GM12878 (cell line): Measurements from ENCODE around the gene LRRFIP2. TPM values are rescaled to one million over a fixed set of nuclear protein-coding genes. Genes with fewer than 3 reads are reported as not detected.

Source experiments
- ATAC-seq: fragments of 200-7000 bp; cut with Tn5 transposase; 3 replicates; pipeline ENCODE4 v1.9.1; 2020; ENCODE audit warnings: mild to moderate bottlenecking, moderate library complexity
- BruUV-seq: library from RNA; stranded (reverse); fragments of 400-500 nt; replicated peaks from 2 replicates; lab custom pipeline; 2021; lab: Mats Ljungman, UMichigan
- CTCF ChIA-PET: fragments of 300-600 bp; sonication (Branson Sonifier 250); formaldehyde crosslinking; extraction: SDS; loops from one replicate; lab custom pipeline; 2021; ENCODE audit warnings: inconsistent platforms; lab: Yijun Ruan, JAX
- POLR2A ChIA-PET: fragments of 350-600 bp; formaldehyde crosslinking; extraction: SDS; loops from one replicate; lab custom pipeline; 2021; ENCODE audit warnings: inconsistent platforms; lab: Charles Lee
- RAD21 ChIA-PET: fragments of 300-600 bp; sonication (Branson Sonifier 250); formaldehyde crosslinking; loops from one replicate; lab custom pipeline; 2023; ENCODE audit warnings: antibody characterized with exemption; ENCODE audit not compliant: unreplicated experiment; lab: Charles Lee
- SMC1A ChIA-PET: fragments of 300-600 bp; sonication (Branson Sonifier 250); formaldehyde crosslinking; loops from one replicate; lab custom pipeline; 2023; ENCODE audit not compliant: unreplicated experiment, uncharacterized antibody; lab: Charles Lee
- DNase-seq: peaks from one replicate; pipeline ENCODE4 v3.0.0-alpha.2; 2011; ENCODE audit warnings: low read depth, low spot score
- FAIRE-seq: peaks from 3 replicates; lab custom pipeline; 2011; peaks lifted over from hg19 to GRCh38; lab: Jason Lieb, UNC
- H2AFZ ChIP-seq: 2 replicates; pipeline ENCODE4 v1.6.0; 2011; ENCODE audit warnings: low read depth, low read length, control low read depth; ENCODE audit not compliant: control insufficient read depth
- H3K27ac ChIP-seq: 2 replicates; pipeline ENCODE4 v1.5.1; 2011; ENCODE audit warnings: control low read depth; ENCODE audit not compliant: control insufficient read depth, insufficient read depth
- H3K27me3 ChIP-seq, 2 experiments: replicated peaks in 1 of 2; 2 replicates each; pipeline versions ENCODE4 v1.6.0 to v1.6.1; 2011; ENCODE audit warnings: low read length in 1 of 2; ENCODE audit not compliant: control insufficient read depth in 2 of 2, insufficient read depth in 2 of 2
- H3K36me3 ChIP-seq, 2 experiments: 2 replicates each; pipeline ENCODE4 v1.5.1; 2011; ENCODE audit warnings: low read length in 1 of 2; ENCODE audit not compliant: control insufficient read depth in 2 of 2, insufficient read depth in 2 of 2
- H3K4me1 ChIP-seq: 2 replicates; pipeline ENCODE4 v1.6.1; 2011; ENCODE audit warnings: mild to moderate bottlenecking, low read length, moderate library complexity, mixed read lengths; ENCODE audit not compliant: control insufficient read depth, insufficient read depth
- H3K4me2 ChIP-seq: 2 replicates; pipeline ENCODE4 v1.6.0; 2011; ENCODE audit warnings: control low read depth; ENCODE audit not compliant: control insufficient read depth, insufficient read depth
- H3K4me3 ChIP-seq: fragments of 200-600 bp; sonication (generic); 2 replicates; pipeline ENCODE4 v1.5.1; 2016
- H3K79me2 ChIP-seq: 2 replicates; pipeline ENCODE4 v1.6.0; 2011; ENCODE audit warnings: low read length; ENCODE audit not compliant: control insufficient read depth, insufficient read depth
- H3K9ac ChIP-seq: 2 replicates; pipeline ENCODE4 v1.8.0; 2011; ENCODE audit warnings: low read length, control low read depth, mixed read lengths; ENCODE audit not compliant: control insufficient read depth, insufficient read depth
- H3K9me3 ChIP-seq: replicated peaks from 3 replicates; pipeline ENCODE4 v1.5.1; 2011; ENCODE audit warnings: mild to moderate bottlenecking, low read length; ENCODE audit not compliant: control insufficient read depth, insufficient read depth
- H4K20me1 ChIP-seq: 2 replicates; pipeline ENCODE4 v1.6.0; 2011; ENCODE audit not compliant: control insufficient read depth, insufficient read depth
- CBX5 ChIP-seq: sonication (generic); IDR thresholded peaks from 2 replicates; pipeline ENCODE4 v1.6.1; 2016; ENCODE audit warnings: low read depth, moderate library complexity, mild to moderate bottlenecking, inconsistent platforms
- CHD2 ChIP-seq: IDR thresholded peaks from 2 replicates; pipeline ENCODE4 v1.6.1; 2011; ENCODE audit warnings: low read depth, low read length, improper control_type of control experiment, borderline replicate concordance
- IRF4 ChIP-seq: IDR thresholded peaks from 2 replicates; pipeline ENCODE4 v1.6.1; 2011; ENCODE audit warnings: low read depth, low read length
- PAX5 ChIP-seq: IDR thresholded peaks from 2 replicates; pipeline ENCODE4 v1.6.1; 2011; ENCODE audit warnings: low read depth, low read length, borderline replicate concordance
- SMAD1 ChIP-seq: fragments of 450-650 bp; IDR thresholded peaks from 2 replicates; pipeline ENCODE4 v1.6.1; 2018; ENCODE audit warnings: mild to moderate bottlenecking, low read depth; ENCODE audit not compliant: partially characterized antibody
- SUPT20H ChIP-seq: IDR thresholded peaks from 2 replicates; pipeline ENCODE4 v1.6.1; 2011; ENCODE audit warnings: low read depth, mild to moderate bottlenecking, low read length, moderate library complexity, borderline replicate concordance; ENCODE audit not compliant: control insufficient read depth
- USF1 ChIP-seq: IDR thresholded peaks from 2 replicates; pipeline ENCODE4 v1.6.1; 2011; ENCODE audit warnings: borderline replicate concordance, low read depth, mild to moderate bottlenecking, moderate library complexity, mixed read lengths, low read length; ENCODE audit not compliant: insufficient read depth; ENCODE audit errors: extremely low read length
- WGBS: methylation state at CpG from one replicate; pipeline ENCODE4 v1.1.6; 2016; ENCODE audit warnings: low lambda C conversion rate; ENCODE audit not compliant: insufficient replicate concordance, insufficient coverage; ENCODE audit errors: missing lambda C conversion rate; 5-methylcytosine and 5-hydroxymethylcytosine counted together
- in situ Hi-C: fragments of 300-500 bp; cut with MboI; formaldehyde crosslinking; loops from 9 replicates; pipeline ENCODE4 v1.14.3; 2018; ENCODE audit warnings: mixed read lengths
- intact Hi-C: fragments of 100-400 bp; cut with micrococcal nuclease; formaldehyde crosslinking; loops from one replicate; pipeline ENCODE4 v1.14.2; 2022; ENCODE audit not compliant: unreplicated experiment
- polyA plus RNA-seq, 11 experiments: library from polyadenylated mRNA; depleted of rRNA in 4 of 11; unstranded in 6 of 11; stranded (reverse) in 5 of 11; fragments of >200 nt; fragmentation: Nextera tagmentation in 4 of 11; fragmentation: Illumina TruSeq in 1 of 11; extraction: Ambion mirVana in 4 of 11; extraction: Trizol in 1 of 11; gene quantifications; 1 replicate in 1 of 11; 2 replicates in 10 of 11; pipeline versions ENCODE4 v1.2.1 to v1.2.3, GENCODE V29; 2011 to 2016; ENCODE audit warnings: inconsistent platforms in 2 of 11, missing spikeins in 2 of 11, low read depth in 1 of 11
- total RNA-seq, 4 experiments: library from RNA; depleted of rRNA in 3 of 4; stranded (reverse); fragments of >200 nt in 3 of 4; fragmentation: Illumina TruSeq in 1 of 4; extraction: Trizol in 1 of 4; gene quantifications; 2 replicates each; pipeline versions ENCODE4 v1.2.1 to v1.2.3, GENCODE V29; 2013 to 2021

LRRFIP2 gene
- total and polyA plus RNA-seq, 10 of the 15 experiments (the other 5 are each of a cell fraction or from before 2014, with no cell fraction given) = 9.7 to 46.9 (median 38.1) TPM

GRCh38 chr3:37029111-37029510 lies 145.3 kb downstream of the LRRFIP2 start:
- peaks cover 3 to 42% of the 10 kb centered on the region in 2 experiments for H3K36me3 ChIP-seq
- in situ Hi-C loops (no loop called here), intact Hi-C loops (no loop called here)
- FAIRE-seq = no peak
- no peaks in the 10 kb centered on the region for H3K27me3 ChIP-seq
- ATAC-seq = no peak
- no peak overlapping the region for H3K27ac ChIP-seq
- POLR2A ChIA-PET = interaction anchor here (0.6 kb wide), 1 partner anchor 11 kb away, joined by 4 read pairs; no protein-coding TSS in a partner anchor
- BruUV-seq = no TSS peak
- no peaks in the 10 kb centered on the region; the same call in 2 of the 3 replicates for H3K9me3 ChIP-seq
- TF ChIP-seq SUPT20H (no peak), IRF4 (no peak), USF1 (no peak), CHD2 (no peak), SMAD1 (no peak), CBX5 (no peak), PAX5 (no peak)
- H3K4me2 ChIP-seq = no peak overlapping the region
- H3K79me2 ChIP-seq = no peaks in the 10 kb centered on the region
- H3K9ac ChIP-seq = no peak overlapping the region
- DNase-seq = no peak
- SMC1A ChIA-PET = interaction anchor here (0.9 to 1.5 kb wide), 5 partner anchors 8 to 192 kb away, joined by 3 to 5 read pairs (median 3); no protein-coding TSS in a partner anchor
- CTCF ChIA-PET = interaction anchor here (0.7 to 1.9 kb wide), 2 partner anchors 9 to 69 kb away, joined by 3 to 4 read pairs; no protein-coding TSS in a partner anchor
- RAD21 ChIA-PET = interaction anchor here (0.6 kb wide), 1 partner anchor 263 kb away, joined by 5 read pairs; no protein-coding TSS in a partner anchor
- 91% methylated on average over 1 of the region's 1 CpG for WGBS
- H4K20me1 ChIP-seq = peaks cover 2% of the 10 kb centered on the region; the same call in 1 of the 2 replicates
- H3K4me1 ChIP-seq = peaks cover 4% of the 10 kb centered on the region; the same call in 1 of the 2 replicates
- no peak overlapping the region for H3K4me3 ChIP-seq
- H2AFZ ChIP-seq = no peak overlapping the region
